ENCODE measurements around the gene MEI1. TPM values are rescaled to one million over a fixed set of nuclear protein-coding genes. Genes with fewer than 3 reads are reported as not detected.

Gene MEI1
- total and polyA plus RNA-seq, 4 donors = 1.5 to 3.6 (median 2.0) TPM

DNA sequence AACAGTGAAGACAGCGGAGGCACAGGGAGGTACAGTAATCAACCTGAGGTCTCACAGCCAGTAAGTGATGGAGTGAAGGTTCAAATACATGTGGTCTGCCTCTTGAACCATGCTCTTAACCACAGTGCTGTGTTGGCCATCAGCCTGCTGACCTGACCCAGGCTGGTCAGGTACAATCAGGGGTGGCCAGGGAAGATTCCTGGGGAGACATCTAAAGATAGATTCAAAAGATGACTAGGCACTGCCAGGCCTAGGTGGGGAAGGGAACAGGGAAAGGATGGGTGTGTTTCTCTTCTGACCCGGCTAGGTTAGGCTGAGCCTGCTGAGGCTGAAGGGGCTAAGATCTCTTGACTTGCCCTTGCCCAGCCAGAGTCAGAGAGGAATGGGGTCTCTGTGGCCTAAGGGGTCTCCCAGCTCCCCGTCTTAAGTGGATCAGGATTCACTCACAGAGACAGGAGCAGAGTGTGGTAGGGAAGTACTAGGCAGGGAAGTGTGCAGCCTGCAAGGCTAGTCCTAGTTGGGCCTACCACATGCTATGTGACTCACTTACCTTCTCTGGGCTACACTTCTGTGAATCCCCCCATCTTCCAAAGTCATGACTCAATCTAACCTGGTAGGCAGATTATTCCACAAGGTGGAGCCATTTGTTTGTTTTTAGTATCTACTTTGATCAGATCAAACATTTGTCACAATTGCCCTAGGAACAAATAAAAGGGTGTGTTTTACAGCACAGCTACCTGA, 123.2 kb downstream of the MEI1 start:
- Histone ChIP-seq H3K4me1 (ENCODE audit: control insufficient read depth, insufficient read depth, low read length) (peaks cover 28% of the 10 kb centered on the region), H3K4me3 (ENCODE audit: low read depth, low read length) (no peak overlapping the region), H3K27ac (ENCODE audit: low read depth, low read length) (no peak overlapping the region), H3K27me3 (ENCODE audit: control insufficient read depth, insufficient read depth, low read length) (no peaks in the 10 kb centered on the region), H3K36me3 (ENCODE audit: control insufficient read depth, insufficient read depth, low read length) (peaks cover 42% of the 10 kb centered on the region), H3K9me3 (ENCODE audit: control insufficient read depth, insufficient read depth, low read length) (no peaks in the 10 kb centered on the region)
- WGBS (ENCODE audit: insufficient coverage) = 75% methylated on average over 2 of the region's 3 CpGs
- DNase-seq (ENCODE audit: low read depth in 4 of 6, low spot score in 6 of 6) = peak in 2 of 6 donors; percentile 69 to 77

DNA sequence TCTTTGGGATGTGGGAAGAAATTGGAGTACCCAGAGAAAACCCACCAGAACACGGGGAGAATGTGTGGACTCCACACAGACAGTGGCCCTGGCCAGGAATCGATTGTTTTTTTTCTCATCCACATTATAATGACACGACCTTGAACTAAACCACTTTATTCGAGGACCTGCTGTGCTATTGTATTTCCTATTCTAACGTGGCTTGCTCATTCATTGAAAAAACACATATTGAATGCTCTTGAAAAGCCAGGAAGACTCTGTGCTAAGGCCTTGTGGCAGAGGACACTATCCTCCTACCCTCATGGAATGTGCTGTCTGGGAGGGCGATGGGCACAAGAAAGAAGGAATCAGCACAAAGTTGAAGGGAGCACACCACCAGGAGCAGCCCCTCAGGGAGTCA, 124.5 kb downstream of the MEI1 start:
- Histone ChIP-seq H3K27ac (ENCODE audit: low read depth, low read length) (no peak overlapping the region), H3K4me3 (ENCODE audit: low read depth, low read length) (no peak overlapping the region)
- DNase-seq (ENCODE audit: low read depth in 4 of 6, low spot score in 6 of 6) = no peak

DNA sequence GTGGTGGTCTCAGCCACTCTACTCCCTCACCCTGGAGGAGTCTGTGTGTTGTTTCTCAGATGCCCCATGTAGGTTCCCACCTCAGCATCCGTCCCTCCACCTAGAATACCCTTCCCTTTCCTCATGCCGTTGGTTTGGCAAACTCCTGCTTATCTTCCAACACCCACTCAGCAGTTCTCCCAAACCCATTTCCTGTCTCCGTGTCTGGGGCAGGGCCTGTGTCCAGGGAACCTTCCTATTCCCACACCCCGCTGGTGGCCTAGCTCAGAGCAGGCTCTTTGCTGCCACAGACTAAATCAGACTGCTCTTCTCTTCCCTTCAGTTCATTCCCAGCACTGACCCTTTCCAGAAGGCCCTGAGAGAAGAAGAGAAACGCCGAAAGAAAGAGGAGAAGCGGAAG, 126.1 kb downstream of the MEI1 start:
- peaks cover 38% of the 10 kb centered on the region for H3K4me1 ChIP-seq (ENCODE audit: control insufficient read depth, insufficient read depth, low read length)
- 79% methylated on average over 5 of the region's 7 CpGs for WGBS (ENCODE audit: insufficient coverage)
- no peaks in the 10 kb centered on the region for H3K27me3 ChIP-seq (ENCODE audit: control insufficient read depth, insufficient read depth, low read length)
- H3K36me3 ChIP-seq (ENCODE audit: control insufficient read depth, insufficient read depth, low read length) = peaks cover 32% of the 10 kb centered on the region
- no peak for DNase-seq (ENCODE audit: low read depth in 4 of 6, low spot score in 6 of 6)
- peak overlapping the region; percentile 61 for H3K27ac ChIP-seq (ENCODE audit: low read depth, low read length)
- no peaks in the 10 kb centered on the region for H3K9me3 ChIP-seq (ENCODE audit: control insufficient read depth, insufficient read depth, low read length)
- H3K4me3 ChIP-seq (ENCODE audit: low read depth, low read length) = no peak overlapping the region

More for the DNA sequence above, 124.5 kb downstream of the MEI1 start:
- Histone ChIP-seq H3K9me3 (ENCODE audit: control insufficient read depth, insufficient read depth, low read length) (no peaks in the 10 kb centered on the region), H3K27me3 (ENCODE audit: control insufficient read depth, insufficient read depth, low read length) (no peaks in the 10 kb centered on the region), H3K4me1 (ENCODE audit: control insufficient read depth, insufficient read depth, low read length) (peaks cover 38% of the 10 kb centered on the region), H3K36me3 (ENCODE audit: control insufficient read depth, insufficient read depth, low read length) (peaks cover 42% of the 10 kb centered on the region)
- 59% methylated on average over 5 of the region's 6 CpGs for WGBS (ENCODE audit: insufficient coverage)

- H3K27ac ChIP-seq (ENCODE audit: low read depth, low read length) = peak overlapping the region; percentile 61
- 37% methylated on average over 3 of the region's 3 CpGs for WGBS (ENCODE audit: insufficient coverage)
- H3K36me3 ChIP-seq (ENCODE audit: control insufficient read depth, insufficient read depth, low read length) = peaks cover 32% of the 10 kb centered on the region
Observed at GRCh38 chr22:41826021-41826420, 126.7 kb downstream of the MEI1 start.

DNA sequence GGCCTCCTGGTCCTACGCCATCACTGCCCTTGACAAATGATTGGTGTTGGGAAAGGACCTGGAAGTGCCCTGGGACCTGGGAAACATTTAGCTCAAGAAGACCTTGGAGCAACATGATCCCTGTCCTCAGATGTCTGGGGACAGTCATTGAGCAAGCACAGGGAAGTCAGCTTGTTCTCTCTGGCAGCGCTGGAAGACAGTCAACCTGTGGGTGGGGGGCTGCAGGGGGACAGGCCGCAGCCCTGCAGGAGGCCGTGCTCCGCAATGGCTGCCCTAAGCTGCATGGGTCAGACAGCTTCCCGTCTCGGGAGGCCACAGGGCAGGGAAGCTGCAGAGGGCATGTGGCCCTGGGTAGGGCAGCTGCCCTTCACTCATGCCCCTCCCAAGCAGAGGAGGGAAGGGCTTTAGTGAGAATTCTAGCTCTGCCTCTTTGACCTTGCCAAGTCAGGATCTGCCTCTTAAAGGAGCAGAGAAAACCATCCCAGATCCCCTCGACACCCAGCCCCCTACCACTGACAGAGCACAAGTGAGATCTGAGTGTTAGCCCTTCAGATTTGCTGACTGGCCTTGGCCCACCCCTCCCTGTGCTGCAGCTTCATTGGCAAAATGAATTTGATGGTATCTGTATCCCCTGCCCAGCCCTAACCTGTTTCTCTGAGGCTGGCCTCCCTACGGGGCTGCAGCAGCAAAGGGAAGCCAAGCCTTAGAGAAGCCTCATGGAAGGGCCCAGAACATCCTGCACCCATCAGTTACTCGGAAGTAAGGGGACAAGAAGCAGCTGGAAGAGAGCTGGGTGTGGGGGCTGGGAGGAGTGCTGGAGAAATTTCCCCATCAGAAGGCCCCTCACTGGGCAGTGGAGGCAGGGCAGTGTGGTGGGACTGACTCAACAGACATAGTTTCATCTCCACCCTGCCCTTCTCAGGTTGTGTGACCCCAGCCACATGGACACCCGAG, 127.4 kb downstream of the MEI1 start:
- peak overlapping the region; percentile 61 for H3K27ac ChIP-seq (ENCODE audit: low read depth, low read length)
- no peak for DNase-seq (ENCODE audit: low read depth in 4 of 6, low spot score in 6 of 6)

More at GRCh38 chr22:41826021-41826420, 126.7 kb downstream of the MEI1 start:
- DNase-seq (ENCODE audit: low read depth in 4 of 6, low spot score in 6 of 6) = no peak
- no peak overlapping the region for H3K4me3 ChIP-seq (ENCODE audit: low read depth, low read length)
- no peaks in the 10 kb centered on the region for H3K9me3 ChIP-seq (ENCODE audit: control insufficient read depth, insufficient read depth, low read length)
- H3K27me3 ChIP-seq (ENCODE audit: control insufficient read depth, insufficient read depth, low read length) = no peaks in the 10 kb centered on the region
- peaks cover 39% of the 10 kb centered on the region for H3K4me1 ChIP-seq (ENCODE audit: control insufficient read depth, insufficient read depth, low read length)

GRCh38 chr22:41827671-41828070, 128.4 kb downstream of the MEI1 start:
- 62% methylated on average over 5 of the region's 6 CpGs for WGBS (ENCODE audit: insufficient coverage)
- Histone ChIP-seq H3K4me1 (ENCODE audit: control insufficient read depth, insufficient read depth, low read length) (peaks cover 49% of the 10 kb centered on the region), H3K36me3 (ENCODE audit: control insufficient read depth, insufficient read depth, low read length) (peaks cover 26% of the 10 kb centered on the region), H3K27ac (ENCODE audit: low read depth, low read length) (no peak overlapping the region), H3K27me3 (ENCODE audit: control insufficient read depth, insufficient read depth, low read length) (no peaks in the 10 kb centered on the region), H3K4me3 (ENCODE audit: low read depth, low read length) (no peak overlapping the region), H3K9me3 (ENCODE audit: control insufficient read depth, insufficient read depth, low read length) (no peaks in the 10 kb centered on the region)
- no peak for DNase-seq (ENCODE audit: low read depth in 4 of 6, low spot score in 6 of 6)

More for the DNA sequence above, 127.4 kb downstream of the MEI1 start:
- 71% methylated on average over 4 of the region's 11 CpGs for WGBS (ENCODE audit: insufficient coverage)
- H3K4me1 ChIP-seq (ENCODE audit: control insufficient read depth, insufficient read depth, low read length) = peaks cover 44% of the 10 kb centered on the region
- no peak overlapping the region for H3K4me3 ChIP-seq (ENCODE audit: low read depth, low read length)
- H3K9me3 ChIP-seq (ENCODE audit: control insufficient read depth, insufficient read depth, low read length) = no peaks in the 10 kb centered on the region
- H3K36me3 ChIP-seq (ENCODE audit: control insufficient read depth, insufficient read depth, low read length) = peaks cover 29% of the 10 kb centered on the region
- no peaks in the 10 kb centered on the region for H3K27me3 ChIP-seq (ENCODE audit: control insufficient read depth, insufficient read depth, low read length)

DNA sequence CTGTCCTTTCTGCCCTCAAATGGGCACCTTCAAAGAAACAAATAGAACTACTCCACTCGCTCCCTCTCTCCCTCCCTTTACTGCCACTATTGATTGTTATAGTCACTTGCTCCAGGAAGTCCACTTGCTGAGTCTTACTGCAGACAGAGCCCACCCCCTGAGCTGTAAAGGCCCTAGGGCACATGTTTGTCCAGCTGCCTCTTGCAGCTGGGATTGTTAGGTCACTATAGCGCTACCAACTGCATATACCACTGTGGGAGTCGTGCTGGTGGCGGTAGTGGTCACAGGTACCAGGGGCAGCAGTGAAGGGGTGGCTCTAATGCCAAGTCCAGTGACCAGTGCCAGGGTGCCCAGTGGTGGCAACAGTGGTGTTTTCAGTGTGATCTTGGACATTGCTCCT, 129.2 kb downstream of the MEI1 start:
- no peak for DNase-seq (ENCODE audit: low read depth in 4 of 6, low spot score in 6 of 6)
- Histone ChIP-seq H3K4me1 (ENCODE audit: control insufficient read depth, insufficient read depth, low read length) (peaks cover 49% of the 10 kb centered on the region), H3K27me3 (ENCODE audit: control insufficient read depth, insufficient read depth, low read length) (no peaks in the 10 kb centered on the region), H3K36me3 (ENCODE audit: control insufficient read depth, insufficient read depth, low read length) (peaks cover 26% of the 10 kb centered on the region), H3K9me3 (ENCODE audit: control insufficient read depth, insufficient read depth, low read length) (no peaks in the 10 kb centered on the region), H3K27ac (ENCODE audit: low read depth, low read length) (no peak overlapping the region), H3K4me3 (ENCODE audit: low read depth, low read length) (no peak overlapping the region)
- WGBS (ENCODE audit: insufficient coverage) = 73% methylated on average over 4 of the region's 4 CpGs

- Histone ChIP-seq H3K9me3 (ENCODE audit: control insufficient read depth, insufficient read depth, low read length) (no peaks in the 10 kb centered on the region), H3K36me3 (ENCODE audit: control insufficient read depth, insufficient read depth, low read length) (peaks cover 16% of the 10 kb centered on the region), H3K4me3 (ENCODE audit: low read depth, low read length) (no peak overlapping the region), H3K27me3 (ENCODE audit: control insufficient read depth, insufficient read depth, low read length) (no peaks in the 10 kb centered on the region), H3K4me1 (ENCODE audit: control insufficient read depth, insufficient read depth, low read length) (peaks cover 47% of the 10 kb centered on the region), H3K27ac (ENCODE audit: low read depth, low read length) (no peak overlapping the region)
- 100% methylated on average over 2 of the region's 3 CpGs for WGBS (ENCODE audit: insufficient coverage)
- no peak for DNase-seq (ENCODE audit: low read depth in 4 of 6, low spot score in 6 of 6)
Observed at GRCh38 chr22:41830174-41830573, 130.9 kb downstream of the MEI1 start.

- H3K36me3 ChIP-seq (ENCODE audit: control insufficient read depth, insufficient read depth, low read length) = peaks cover 12% of the 10 kb centered on the region
- no peak overlapping the region for H3K4me3 ChIP-seq (ENCODE audit: low read depth, low read length)
- H3K27me3 ChIP-seq (ENCODE audit: control insufficient read depth, insufficient read depth, low read length) = no peaks in the 10 kb centered on the region
- H3K4me1 ChIP-seq (ENCODE audit: control insufficient read depth, insufficient read depth, low read length) = peaks cover 41% of the 10 kb centered on the region
- WGBS (ENCODE audit: insufficient coverage) = 66% methylated on average over 6 of the region's 6 CpGs
- H3K27ac ChIP-seq (ENCODE audit: low read depth, low read length) = peak overlapping the region; percentile 13
- no peaks in the 10 kb centered on the region for H3K9me3 ChIP-seq (ENCODE audit: control insufficient read depth, insufficient read depth, low read length)
- DNase-seq (ENCODE audit: low read depth in 4 of 6, low spot score in 6 of 6) = peak in 1 of 6 donors; percentile 28
Observed at GRCh38 chr22:41831383-41831782, 132.1 kb downstream of the MEI1 start.

Data from spinal cord (tissue), 10 donors.